Measurements from ENCODE around the gene TEX52.
A peak's percentile ranks its signal among the peaks of the same experiment; 100 is the strongest.

Gene TEX52

DNA sequence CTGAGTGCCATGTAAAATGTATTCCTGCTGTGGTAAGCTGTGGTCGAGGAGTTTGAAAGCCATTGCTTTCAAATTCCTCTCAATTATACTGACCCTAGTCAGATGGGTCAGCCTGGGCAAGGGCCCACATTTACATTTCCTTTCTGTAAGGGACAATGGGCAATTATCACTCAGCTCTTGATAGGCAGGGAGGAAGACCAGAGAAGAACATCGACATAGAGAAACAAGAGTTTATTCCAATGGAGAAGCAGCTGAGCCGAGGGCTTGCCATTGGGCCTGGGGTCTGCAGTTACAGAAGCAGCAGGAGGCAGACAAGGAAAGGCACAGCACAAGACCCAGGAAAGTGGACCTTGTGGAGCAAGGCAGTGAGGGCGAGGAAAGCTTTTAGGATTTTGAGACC, 31.7 kb downstream of the TEX52 start:
- no peak overlapping the region for H3K27ac Mint-ChIP-seq
- H3K36me3 Mint-ChIP-seq = peaks cover 100% of the 10 kb centered on the region
- no peaks in the 10 kb centered on the region for H3K4me1 Mint-ChIP-seq
- H3K9me3 Mint-ChIP-seq = no peaks in the 10 kb centered on the region
- ATAC-seq = no peak
- H3K4me3 Mint-ChIP-seq = no peak overlapping the region
- DNase-seq (ENCODE audit: low spot score in 2 of 2) = no peak

DNA sequence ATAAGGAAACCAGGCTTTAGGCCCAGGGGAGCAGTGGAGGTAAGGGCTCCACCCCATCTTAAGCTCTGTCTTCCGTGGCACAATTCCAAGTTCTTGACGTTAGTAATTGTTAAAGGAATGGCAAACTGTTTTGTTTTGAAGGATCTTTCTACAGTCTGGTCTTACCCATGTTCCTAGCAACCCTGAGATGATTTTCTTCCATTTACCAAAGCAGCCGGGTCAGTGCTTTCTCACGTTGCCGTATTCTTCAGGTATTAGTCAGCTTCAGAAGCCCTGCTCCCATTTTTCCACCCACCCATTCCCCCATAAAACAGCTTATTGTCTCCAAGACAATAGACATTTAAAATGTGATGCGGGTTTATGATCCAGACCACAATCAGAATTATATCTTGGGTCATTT, 32.3 kb downstream of the TEX52 start:
- H3K36me3 Mint-ChIP-seq = peaks cover 100% of the 10 kb centered on the region
- no peak for DNase-seq (ENCODE audit: low spot score in 2 of 2)

GRCh38 chr12:2823483-2823882, 33.4 kb downstream of the TEX52 start:
- H3K36me3 Mint-ChIP-seq = peaks cover 100% of the 10 kb centered on the region

More for the DNA sequence above, 32.3 kb downstream of the TEX52 start:
- Mint-ChIP-seq H3K4me3 (no peak overlapping the region), H3K27ac (no peak overlapping the region), H3K4me1 (no peaks in the 10 kb centered on the region), H3K9me3 (no peaks in the 10 kb centered on the region)
- no peak for ATAC-seq

GRCh38 chr12:2820432-2820831, 36.4 kb downstream of the TEX52 start:
- ATAC-seq = no peak
- no peak overlapping the region for H3K4me3 Mint-ChIP-seq
- peak overlapping the region; percentile 63 for H3K27ac Mint-ChIP-seq
- peaks cover 96% of the 10 kb centered on the region for H3K36me3 Mint-ChIP-seq
- no peaks in the 10 kb centered on the region for H3K9me3 Mint-ChIP-seq
- H3K4me1 Mint-ChIP-seq = no peaks in the 10 kb centered on the region
- no peak for DNase-seq (ENCODE audit: low spot score in 2 of 2)

More at GRCh38 chr12:2823483-2823882, 33.4 kb downstream of the TEX52 start:
- DNase-seq (ENCODE audit: low spot score in 2 of 2) (no peak), ATAC-seq (no peak)
- Mint-ChIP-seq H3K4me1 (no peaks in the 10 kb centered on the region), H3K9me3 (no peaks in the 10 kb centered on the region), H3K4me3 (no peak overlapping the region), H3K27ac (peak overlapping the region; percentile 56)

DNA sequence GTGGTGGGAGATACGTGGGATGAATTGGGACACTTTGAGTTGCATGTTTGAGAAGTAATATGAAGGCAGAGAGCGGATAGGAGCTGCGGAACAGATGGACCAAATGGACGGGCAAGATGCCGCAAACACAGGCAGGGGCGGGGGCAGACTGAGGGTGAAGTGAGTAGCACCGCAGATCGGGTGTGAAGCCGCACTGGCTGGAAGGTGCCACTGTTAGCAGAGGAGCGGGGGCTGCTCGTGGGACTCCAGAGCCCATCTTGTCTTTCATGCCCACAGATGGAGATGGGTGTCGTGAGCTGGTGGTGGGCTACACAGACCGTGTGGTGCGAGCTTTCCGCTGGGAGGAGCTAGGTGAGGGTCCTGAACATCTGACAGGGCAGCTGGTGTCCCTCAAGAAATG, 37.0 kb downstream of the TEX52 start:
- peaks cover 96% of the 10 kb centered on the region for H3K36me3 Mint-ChIP-seq
- no peaks in the 10 kb centered on the region for H3K9me3 Mint-ChIP-seq
- H3K4me1 Mint-ChIP-seq = no peaks in the 10 kb centered on the region
- H3K4me3 Mint-ChIP-seq = no peak overlapping the region
- H3K27ac Mint-ChIP-seq = peak overlapping the region; percentile 63
- ATAC-seq (no peak), DNase-seq (ENCODE audit: low spot score in 2 of 2) (no peak)

DNA sequence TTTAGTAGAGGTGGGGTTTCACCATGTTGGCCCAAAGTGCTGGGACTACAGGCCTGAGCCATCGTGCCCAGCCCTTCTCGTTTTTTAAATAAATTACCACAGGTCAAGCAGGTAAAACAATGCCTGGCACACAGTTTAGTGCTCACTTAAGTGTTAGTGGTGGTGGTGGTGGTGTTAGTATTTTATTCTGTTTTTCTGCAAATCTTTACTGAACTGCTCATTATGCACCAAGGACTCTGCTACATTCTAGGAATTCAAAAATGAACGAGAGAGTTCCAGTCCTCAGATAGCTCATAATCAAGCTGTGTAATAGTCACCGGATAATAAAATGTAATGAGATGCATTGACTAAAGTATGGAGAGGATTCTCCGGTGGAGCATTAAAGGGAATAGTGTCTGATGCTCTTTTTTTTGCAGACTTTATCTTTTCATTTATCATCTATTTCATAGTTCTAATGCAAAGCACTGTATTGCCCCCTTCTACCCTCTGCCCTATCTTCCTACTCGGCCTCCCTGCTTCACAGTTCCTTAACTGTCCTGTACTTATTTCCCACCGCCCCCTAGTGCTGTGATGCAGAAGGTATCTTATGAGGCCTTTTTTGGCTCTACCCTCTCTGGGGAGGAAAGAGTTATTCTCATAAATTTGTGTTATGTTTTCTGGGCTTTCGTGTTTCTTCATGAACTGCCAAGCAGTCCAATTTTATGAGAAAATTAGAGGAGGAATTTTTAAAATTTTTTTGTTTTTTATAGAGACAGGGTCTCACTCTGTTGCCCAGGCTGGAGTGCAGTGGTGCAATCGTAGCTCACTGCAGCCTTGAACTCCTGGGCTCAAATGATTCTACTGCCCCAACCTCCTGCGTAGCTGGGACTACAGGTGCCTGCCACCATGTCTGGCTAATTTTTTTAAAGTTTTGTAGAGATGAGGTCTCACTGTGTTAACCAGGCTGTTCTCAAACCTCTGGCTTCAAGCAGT, 43.3 kb downstream of the TEX52 start:
- DNase-seq (ENCODE audit: low spot score in 2 of 2) = peak; percentile 17 to 68
- Mint-ChIP-seq H3K36me3 (peaks cover 52% of the 10 kb centered on the region), H3K9me3 (no peaks in the 10 kb centered on the region), H3K27ac (peak overlapping the region; percentile 99), H3K4me1 (peaks cover 12% of the 10 kb centered on the region), H3K4me3 (peak overlapping the region; percentile 95)
- peak; percentile 39 for ATAC-seq

- H3K27ac Mint-ChIP-seq = peak within 1 kb of the TSS; percentile 99
- peaks cover 12% of the 10 kb centered on the region for H3K4me1 Mint-ChIP-seq
- H3K9me3 Mint-ChIP-seq = no peaks in the 10 kb centered on the region
- DNase-seq (ENCODE audit: low spot score in 2 of 2) = peak; percentile 83 to 95
- peak; percentile 98 for ATAC-seq
- peaks cover 43% of the 10 kb centered on the region for H3K36me3 Mint-ChIP-seq
- peak within 1 kb of the TSS; percentile 95 for H3K4me3 Mint-ChIP-seq
These were observed 44.3 kb downstream of the TEX52 start, which contains the start of gene ITFG2 for GRCh38 chr12:2812290-2813213. ITFG2 (plus strand) TSS chr12:2812668; CDS start chr12:2812761, 93 bp downstream.

GRCh38 chr12:2811801-2812200, 45.0 kb downstream of the TEX52 start:
- Mint-ChIP-seq H3K9me3 (no peaks in the 10 kb centered on the region), H3K4me1 (peaks cover 12% of the 10 kb centered on the region), H3K4me3 (peak overlapping the region; percentile 95), H3K27ac (peak overlapping the region; percentile 99), H3K36me3 (peaks cover 38% of the 10 kb centered on the region)
- DNase-seq (ENCODE audit: low spot score in 2 of 2) = no peak
- ATAC-seq = no peak

- Mint-ChIP-seq H3K27ac (peak overlapping the region; percentile 23), H3K9me3 (no peaks in the 10 kb centered on the region)
- no peak for DNase-seq (ENCODE audit: low spot score in 2 of 2)
These were observed 50.1 kb downstream of the TEX52 start for GRCh38 chr12:2806700-2807099.

DNA sequence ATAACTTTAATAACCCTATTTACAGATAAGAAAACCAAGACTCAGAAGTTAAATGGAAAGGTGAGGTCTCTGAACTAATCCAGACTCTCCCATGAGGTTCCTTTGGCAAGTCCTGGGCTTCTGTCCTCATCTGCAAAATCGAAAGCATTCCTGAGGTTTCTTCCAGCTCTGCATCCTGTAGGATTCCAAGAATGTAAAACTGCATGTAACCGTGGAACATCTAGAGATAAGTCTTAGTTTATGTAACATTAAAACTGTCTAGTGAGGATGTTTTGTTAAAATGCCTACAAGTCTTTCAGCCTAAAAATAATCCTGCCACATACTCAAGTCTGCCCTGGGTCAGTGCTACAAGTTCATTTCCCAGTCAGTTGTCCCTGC, 51.7 kb downstream of the TEX52 start:
- Mint-ChIP-seq H3K4me1 (no peaks in the 10 kb centered on the region), H3K27ac (no peak overlapping the region), H3K4me3 (no peak overlapping the region), H3K36me3 (peaks cover 61% of the 10 kb centered on the region), H3K9me3 (no peaks in the 10 kb centered on the region)
- no peak for DNase-seq (ENCODE audit: low spot score in 2 of 2)
- no peak for ATAC-seq

More at GRCh38 chr12:2806700-2807099, 50.1 kb downstream of the TEX52 start:
- Mint-ChIP-seq H3K4me3 (no peak overlapping the region), H3K36me3 (peaks cover 45% of the 10 kb centered on the region), H3K4me1 (no peaks in the 10 kb centered on the region)
- no peak for ATAC-seq

GRCh38 chr12:2804393-2805142, 52.3 kb downstream of the TEX52 start:
- peak overlapping the region; percentile 58 for H3K27ac Mint-ChIP-seq
- ATAC-seq = no peak
- no peaks in the 10 kb centered on the region for H3K4me1 Mint-ChIP-seq
- no peak overlapping the region for H3K4me3 Mint-ChIP-seq
- no peak for DNase-seq (ENCODE audit: low spot score in 2 of 2)
- peaks cover 66% of the 10 kb centered on the region for H3K36me3 Mint-ChIP-seq
- no peaks in the 10 kb centered on the region for H3K9me3 Mint-ChIP-seq

DNA sequence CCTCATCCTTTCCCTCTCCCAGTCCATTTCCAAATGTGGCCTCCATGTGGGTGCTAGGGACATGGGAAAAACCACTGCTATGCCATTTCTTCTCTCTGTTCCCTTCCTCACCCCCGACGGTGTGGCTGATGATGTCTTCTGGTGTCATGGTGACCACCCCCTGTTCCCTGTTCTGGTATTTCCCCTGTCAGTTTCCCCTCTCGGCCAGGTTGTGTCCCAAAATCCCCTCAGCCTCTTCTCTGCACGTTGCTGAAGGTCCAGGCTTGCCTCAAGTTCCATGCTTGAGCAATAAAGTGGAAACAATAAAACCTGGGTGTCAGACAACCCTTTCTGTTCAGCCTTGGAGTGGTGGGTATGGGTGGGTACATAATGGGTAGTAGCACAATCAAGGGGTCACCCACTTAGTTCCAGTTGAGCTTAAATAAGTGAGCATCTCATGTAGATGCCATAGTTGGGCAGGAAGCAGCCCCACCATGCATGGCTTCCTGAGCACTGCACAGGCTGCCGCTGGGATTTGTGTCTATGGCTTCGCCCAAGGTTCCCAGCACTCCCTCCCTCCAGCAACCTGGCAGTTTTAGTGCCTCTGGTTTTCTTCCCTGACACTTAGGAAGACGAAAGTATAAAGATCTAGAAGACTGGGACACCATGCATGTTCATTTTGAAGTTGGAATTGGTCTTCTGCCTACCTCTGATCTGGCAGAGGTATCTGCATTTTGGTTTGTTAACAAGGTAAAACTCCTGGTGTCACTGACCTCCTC, 53.0 kb downstream of the TEX52 start:
- DNase-seq (ENCODE audit: low spot score in 2 of 2) = no peak
- Mint-ChIP-seq H3K36me3 (peaks cover 74% of the 10 kb centered on the region), H3K4me3 (no peak overlapping the region), H3K27ac (peak overlapping the region; percentile 82), H3K9me3 (no peaks in the 10 kb centered on the region), H3K4me1 (no peaks in the 10 kb centered on the region)
- no peak for ATAC-seq

GRCh38 chr12:2801044-2801783, 55.6 kb downstream of the TEX52 start:
- no peak for DNase-seq (ENCODE audit: low spot score in 2 of 2)
- Mint-ChIP-seq H3K36me3 (peaks cover 87% of the 10 kb centered on the region), H3K4me3 (no peak overlapping the region), H3K9me3 (no peaks in the 10 kb centered on the region), H3K27ac (no peak overlapping the region), H3K4me1 (peaks cover 18% of the 10 kb centered on the region)
- ATAC-seq = no peak

Measured in stimulated activated effector memory CD8-positive, alpha-beta T cell treated with anti-CD3 and anti-CD28 coated beads, Interleukin-12 subunit alpha, Interleukin-12 subunit beta, amount 100 ng/mL, for 72 hours (primary cell).